ENCODE data around the gene TPO. TPM values are rescaled to one million over a fixed set of nuclear protein-coding genes. Genes with fewer than 3 reads are reported as not detected.

TPO gene
- total RNA-seq, 2 experiments from 2014 or later = 0.18 TPM; not detected in 1

GRCh38 chr2:1440581-1440980, 27.3 kb downstream of the TPO start:
- no peaks in the 10 kb centered on the region for H3K36me3 Mint-ChIP-seq
- DNase-seq (no peak), ATAC-seq (no peak)
- CTCF ChIA-PET = no interaction called here
- H3K27ac Mint-ChIP-seq = no peak overlapping the region
- H3K9me3 Mint-ChIP-seq (ENCODE audit: low read depth) = no peaks in the 10 kb centered on the region
- H3K4me1 Mint-ChIP-seq = no peaks in the 10 kb centered on the region
- no peak overlapping the region for H3K4me3 Mint-ChIP-seq
- H3K27me3 Mint-ChIP-seq = no peaks in the 10 kb centered on the region

DNA sequence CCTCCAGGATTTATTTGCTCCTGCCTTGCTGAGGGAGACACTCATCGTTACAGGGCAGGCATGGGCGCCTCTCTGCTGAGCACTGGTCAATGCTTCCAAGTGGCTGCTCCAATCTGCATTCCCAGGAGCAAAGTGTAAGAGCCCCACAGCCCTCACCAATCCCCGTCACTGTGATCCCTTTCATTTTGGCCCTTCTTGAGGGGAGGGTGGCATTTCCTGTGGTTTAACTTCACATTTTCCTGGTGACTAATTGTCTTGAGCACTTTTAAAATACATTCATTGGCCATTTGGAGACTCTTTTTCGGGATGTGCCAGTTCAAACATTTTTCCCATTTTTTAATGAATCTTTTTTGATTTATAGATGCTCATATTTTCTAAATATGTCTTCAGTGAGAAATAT, 33.0 kb downstream of the TPO start:
- ATAC-seq = no peak
- no peak for DNase-seq
- CTCF ChIA-PET = no interaction called here
- H3K4me3 Mint-ChIP-seq = no peak overlapping the region
- peaks cover 3% of the 10 kb centered on the region for H3K27me3 Mint-ChIP-seq
- no peaks in the 10 kb centered on the region for H3K4me1 Mint-ChIP-seq
- no peak overlapping the region for H3K27ac Mint-ChIP-seq
- H3K9me3 Mint-ChIP-seq (ENCODE audit: low read depth) = peaks cover 2% of the 10 kb centered on the region
- H3K36me3 Mint-ChIP-seq = no peaks in the 10 kb centered on the region

DNA sequence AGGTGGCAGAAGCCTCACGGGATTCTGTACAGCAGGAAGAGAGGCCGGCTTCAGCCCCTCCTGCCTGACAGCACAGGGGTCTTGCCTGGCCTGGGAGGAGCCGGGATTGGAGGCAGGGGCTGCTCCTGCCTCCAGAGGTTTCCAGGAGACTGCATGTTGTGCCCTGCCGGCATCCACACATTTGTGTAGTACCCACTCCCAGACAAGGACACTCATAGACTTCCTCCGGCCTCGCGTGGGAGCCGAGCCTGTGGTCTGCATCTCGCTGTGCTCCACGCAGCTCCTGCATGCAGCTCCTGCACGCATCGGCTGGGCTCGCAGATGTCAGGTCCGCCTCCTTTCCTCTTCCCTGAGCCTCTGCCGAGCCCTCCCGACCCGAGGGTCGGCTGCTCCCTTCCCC, 34.7 kb downstream of the TPO start:
- Mint-ChIP-seq H3K27me3 (peaks cover 3% of the 10 kb centered on the region), H3K4me1 (no peaks in the 10 kb centered on the region), H3K36me3 (no peaks in the 10 kb centered on the region), H3K27ac (no peak overlapping the region), H3K9me3 (ENCODE audit: low read depth) (peaks cover 2% of the 10 kb centered on the region), H3K4me3 (no peak overlapping the region)
- ATAC-seq = no peak
- DNase-seq = no peak
- CTCF ChIA-PET = no interaction called here

- CTCF ChIA-PET = no interaction called here
- H3K4me1 Mint-ChIP-seq = no peaks in the 10 kb centered on the region
- no peak overlapping the region for H3K4me3 Mint-ChIP-seq
- H3K36me3 Mint-ChIP-seq = no peaks in the 10 kb centered on the region
- DNase-seq (no peak), ATAC-seq (no peak)
- peaks cover 3% of the 10 kb centered on the region for H3K9me3 Mint-ChIP-seq (ENCODE audit: low read depth)
- H3K27ac Mint-ChIP-seq = no peak overlapping the region
- peaks cover 3% of the 10 kb centered on the region for H3K27me3 Mint-ChIP-seq
These were observed 37.7 kb downstream of the TPO start for GRCh38 chr2:1450915-1451314.

GRCh38 chr2:1451422-1451821, 38.2 kb downstream of the TPO start:
- Mint-ChIP-seq H3K27me3 (peaks cover 3% of the 10 kb centered on the region), H3K4me1 (no peaks in the 10 kb centered on the region), H3K4me3 (no peak overlapping the region), H3K36me3 (no peaks in the 10 kb centered on the region), H3K27ac (no peak overlapping the region), H3K9me3 (ENCODE audit: low read depth) (peaks cover 4% of the 10 kb centered on the region)
- no peak for ATAC-seq
- no peak for DNase-seq
- CTCF ChIA-PET = no interaction called here

- Mint-ChIP-seq H3K27ac (no peak overlapping the region), H3K27me3 (no peaks in the 10 kb centered on the region), H3K9me3 (ENCODE audit: low read depth) (peaks cover 6% of the 10 kb centered on the region), H3K36me3 (no peaks in the 10 kb centered on the region), H3K4me1 (no peaks in the 10 kb centered on the region), H3K4me3 (no peak overlapping the region)
- DNase-seq (no peak), ATAC-seq (no peak)
- CTCF ChIA-PET = no interaction called here
These were observed 40.3 kb downstream of the TPO start for GRCh38 chr2:1453561-1453960.

DNA sequence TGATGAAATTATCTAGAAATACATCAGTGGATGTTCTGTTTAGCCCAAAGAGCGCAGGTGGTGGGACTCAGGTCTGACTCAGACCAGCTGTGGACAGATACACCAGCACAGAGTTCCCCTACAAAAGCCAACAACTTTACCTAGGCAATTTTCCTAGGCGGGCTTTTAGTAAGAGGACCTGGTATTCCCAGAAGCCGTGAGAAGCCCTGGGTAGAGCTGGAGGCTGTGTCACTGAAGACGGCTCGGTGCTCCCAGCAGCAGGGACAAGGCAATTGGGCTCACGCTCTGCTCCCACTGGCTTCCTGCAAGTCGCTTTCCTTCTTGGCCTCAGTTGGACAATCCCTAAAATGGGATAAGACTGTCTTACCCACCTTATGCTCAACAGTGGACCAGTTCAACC, 41.1 kb downstream of the TPO start:
- CTCF ChIA-PET = no interaction called here
- Mint-ChIP-seq H3K4me3 (no peak overlapping the region), H3K27me3 (no peaks in the 10 kb centered on the region), H3K4me1 (no peaks in the 10 kb centered on the region), H3K27ac (no peak overlapping the region), H3K9me3 (ENCODE audit: low read depth) (peaks cover 6% of the 10 kb centered on the region), H3K36me3 (no peaks in the 10 kb centered on the region)
- ATAC-seq (no peak), DNase-seq (no peak)

GRCh38 chr2:1455466-1455865, 42.2 kb downstream of the TPO start:
- Mint-ChIP-seq H3K9me3 (ENCODE audit: low read depth) (peaks cover 6% of the 10 kb centered on the region), H3K4me1 (no peaks in the 10 kb centered on the region), H3K36me3 (no peaks in the 10 kb centered on the region), H3K27ac (no peak overlapping the region), H3K27me3 (no peaks in the 10 kb centered on the region), H3K4me3 (no peak overlapping the region)
- DNase-seq = no peak
- no peak for ATAC-seq
- CTCF ChIA-PET = no interaction called here

- CTCF ChIA-PET = no interaction called here
- H3K4me1 Mint-ChIP-seq = no peaks in the 10 kb centered on the region
These were observed 45.2 kb downstream of the TPO start for GRCh38 chr2:1458432-1458831.

GRCh38 chr2:1459727-1460126, 46.5 kb downstream of the TPO start:
- DNase-seq (no peak), ATAC-seq (no peak)
- CTCF ChIA-PET = no interaction called here
- Mint-ChIP-seq H3K9me3 (ENCODE audit: low read depth) (peaks cover 6% of the 10 kb centered on the region), H3K36me3 (no peaks in the 10 kb centered on the region), H3K4me3 (no peak overlapping the region), H3K27ac (no peak overlapping the region), H3K27me3 (peaks cover 2% of the 10 kb centered on the region), H3K4me1 (no peaks in the 10 kb centered on the region)

More at GRCh38 chr2:1458432-1458831, 45.2 kb downstream of the TPO start:
- ATAC-seq (no peak), DNase-seq (no peak)
- H3K4me3 Mint-ChIP-seq = no peak overlapping the region
- H3K27ac Mint-ChIP-seq = no peak overlapping the region
- H3K27me3 Mint-ChIP-seq = no peaks in the 10 kb centered on the region
- H3K36me3 Mint-ChIP-seq = no peaks in the 10 kb centered on the region
- peaks cover 6% of the 10 kb centered on the region for H3K9me3 Mint-ChIP-seq (ENCODE audit: low read depth)

GRCh38 chr2:1460851-1461418, 47.7 kb downstream of the TPO start:
- CTCF ChIA-PET = no interaction called here
- DNase-seq (no peak), ATAC-seq (no peak)
- Mint-ChIP-seq H3K36me3 (no peaks in the 10 kb centered on the region), H3K9me3 (ENCODE audit: low read depth) (peaks cover 4% of the 10 kb centered on the region), H3K4me3 (no peak overlapping the region), H3K4me1 (no peaks in the 10 kb centered on the region), H3K27me3 (peaks cover 8% of the 10 kb centered on the region), H3K27ac (no peak overlapping the region)

- no peaks in the 10 kb centered on the region for H3K36me3 Mint-ChIP-seq
- no peaks in the 10 kb centered on the region for H3K4me1 Mint-ChIP-seq
- H3K9me3 Mint-ChIP-seq (ENCODE audit: low read depth) = peaks cover 3% of the 10 kb centered on the region
- ATAC-seq (no peak), DNase-seq (no peak)
- no peak overlapping the region for H3K27ac Mint-ChIP-seq
- no peak overlapping the region for H3K4me3 Mint-ChIP-seq
- H3K27me3 Mint-ChIP-seq = peaks cover 8% of the 10 kb centered on the region
- CTCF ChIA-PET = no interaction called here
These were observed 48.5 kb downstream of the TPO start for GRCh38 chr2:1461507-1462390.

DNA sequence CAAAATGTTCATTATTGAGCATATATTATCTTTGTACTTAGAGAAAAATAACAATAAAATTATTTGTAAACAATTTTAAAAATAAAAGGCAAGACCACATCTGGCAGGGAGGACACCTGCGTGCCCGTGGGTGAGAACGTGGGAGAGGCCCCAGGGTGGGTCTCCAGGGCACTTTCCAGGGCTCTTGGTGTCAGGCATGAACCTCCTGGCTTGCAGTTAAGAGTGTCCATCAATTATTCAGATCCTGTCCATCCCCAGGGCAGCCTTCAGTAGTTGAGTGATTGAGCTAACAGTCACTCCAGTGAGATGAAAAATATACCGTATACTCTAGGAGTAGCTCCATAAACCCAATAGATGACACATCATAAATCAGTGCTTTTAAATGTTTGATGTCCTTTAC, 49.7 kb downstream of the TPO start:
- H3K4me3 Mint-ChIP-seq = no peak overlapping the region
- no peak for ATAC-seq
- no peaks in the 10 kb centered on the region for H3K4me1 Mint-ChIP-seq
- H3K27ac Mint-ChIP-seq = no peak overlapping the region
- H3K9me3 Mint-ChIP-seq (ENCODE audit: low read depth) = no peaks in the 10 kb centered on the region
- H3K36me3 Mint-ChIP-seq = no peaks in the 10 kb centered on the region
- CTCF ChIA-PET = no interaction called here
- DNase-seq = no peak
- H3K27me3 Mint-ChIP-seq = peaks cover 10% of the 10 kb centered on the region

DNA sequence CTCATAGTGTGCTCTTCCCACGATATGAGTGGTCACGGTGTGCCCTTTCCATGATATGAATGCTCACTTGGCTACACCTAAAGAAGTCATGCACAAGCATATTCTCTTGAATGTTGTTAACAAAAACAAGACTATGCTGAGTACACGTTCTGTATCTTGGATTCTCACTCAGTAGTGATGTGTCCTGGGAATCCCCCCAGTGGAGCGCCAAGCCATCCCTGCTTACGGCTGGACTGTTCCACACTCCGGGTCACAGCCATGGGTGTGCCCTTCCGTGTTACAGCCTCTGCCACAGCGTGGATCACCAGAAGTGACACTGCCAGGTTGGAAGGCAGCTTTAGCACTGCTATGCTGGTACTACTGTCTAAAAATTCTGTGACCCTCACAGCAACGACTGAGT, 59.1 kb downstream of the TPO start:
- ATAC-seq (no peak), DNase-seq (no peak)
- Mint-ChIP-seq H3K27ac (no peak overlapping the region), H3K4me3 (no peak overlapping the region), H3K4me1 (no peaks in the 10 kb centered on the region), H3K9me3 (ENCODE audit: low read depth) (no peaks in the 10 kb centered on the region), H3K27me3 (peaks cover 13% of the 10 kb centered on the region), H3K36me3 (no peaks in the 10 kb centered on the region)
- CTCF ChIA-PET = no interaction called here
